Stimulated activated CD8-positive, alpha-beta memory T cell treated with anti-CD3 and anti-CD28 coated beads, Interleukin-15, amount 100 ng/mL, for 4 hours (primary cell): ENCODE results near the gene SEMA3C.

Experiments
- DNase-seq, 2 donors: peaks; one replicate each; pipeline ENCODE4 v3.0.0-alpha.2; 2020; ENCODE audit warnings: low read depth in 2 of 2

The SEMA3C gene

DNA sequence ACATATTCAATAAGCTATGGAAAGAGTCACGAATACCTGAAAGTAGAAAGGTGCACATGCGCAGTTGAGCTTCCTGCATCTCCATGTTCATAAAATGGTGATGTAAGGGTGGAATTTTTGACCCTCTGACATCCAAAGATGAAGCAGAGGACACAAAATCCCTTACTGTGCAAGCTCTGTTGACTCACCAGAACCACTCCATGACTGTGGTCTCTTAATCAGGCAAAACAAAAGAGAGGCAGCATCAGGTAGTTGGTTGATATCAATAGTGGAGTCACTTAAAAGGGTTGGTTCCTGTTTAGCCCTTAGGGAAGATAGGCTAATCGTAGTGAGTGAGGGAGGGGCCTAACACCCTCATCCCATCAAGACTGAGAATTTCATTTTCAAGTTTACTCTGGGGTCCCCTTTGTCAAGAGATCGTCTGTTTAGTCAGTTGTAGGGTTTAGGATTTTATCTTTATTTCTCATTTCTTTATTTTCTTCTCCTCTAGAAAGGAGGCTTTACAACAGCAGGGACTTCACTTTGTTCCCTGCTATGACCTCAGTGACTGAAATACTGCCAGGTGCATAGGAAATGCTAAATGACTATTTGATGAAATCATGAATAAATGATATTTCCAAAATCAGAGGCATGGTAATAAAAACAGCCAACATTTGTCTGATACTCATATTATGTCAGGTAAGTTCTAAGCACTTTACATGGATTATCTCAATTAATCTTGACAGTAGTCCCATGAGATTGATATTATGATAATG lies 182.3 kb downstream of the SEMA3C start:
- DNase-seq = no peak

DNA sequence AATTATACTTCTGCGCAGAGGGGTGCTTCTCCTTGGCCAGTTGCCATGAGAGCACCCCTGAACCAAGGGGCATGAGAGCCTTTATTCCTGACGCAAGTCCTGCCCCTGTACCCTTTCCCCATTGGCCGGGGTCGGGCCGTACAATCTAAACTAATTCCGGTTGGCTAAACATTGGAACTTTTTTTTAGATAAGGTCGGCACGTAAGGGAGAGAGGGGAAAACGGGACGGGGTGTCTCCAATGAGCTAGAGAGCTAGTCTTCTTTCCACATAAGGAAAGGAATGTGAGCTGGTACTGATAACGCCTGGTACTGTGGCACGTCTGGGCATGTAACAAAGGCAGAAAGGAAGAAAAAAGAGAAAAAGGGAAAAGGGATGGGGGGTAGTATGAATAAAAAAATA lies 183.5 kb downstream of the SEMA3C start:
- no peak for DNase-seq

DNA sequence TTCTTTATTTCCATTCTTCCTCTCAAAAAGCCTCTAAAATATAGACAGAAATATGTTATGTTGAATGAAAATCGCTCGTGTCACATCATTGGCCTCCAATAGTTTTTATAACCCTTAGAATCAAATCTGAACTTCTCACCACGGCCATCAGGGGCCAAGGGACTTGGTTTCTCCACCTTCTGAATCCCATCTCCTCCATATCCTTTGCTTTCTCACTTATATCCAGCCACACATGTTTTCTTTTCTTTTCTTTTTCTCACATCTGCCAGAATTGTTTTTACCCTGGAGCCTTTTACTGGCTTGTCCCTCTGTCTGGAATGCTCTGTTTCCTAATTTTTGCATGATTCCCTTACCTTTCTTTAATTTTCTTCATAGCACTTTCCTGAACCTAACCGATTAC lies 184.8 kb downstream of the SEMA3C start:
- no peak for DNase-seq

DNA sequence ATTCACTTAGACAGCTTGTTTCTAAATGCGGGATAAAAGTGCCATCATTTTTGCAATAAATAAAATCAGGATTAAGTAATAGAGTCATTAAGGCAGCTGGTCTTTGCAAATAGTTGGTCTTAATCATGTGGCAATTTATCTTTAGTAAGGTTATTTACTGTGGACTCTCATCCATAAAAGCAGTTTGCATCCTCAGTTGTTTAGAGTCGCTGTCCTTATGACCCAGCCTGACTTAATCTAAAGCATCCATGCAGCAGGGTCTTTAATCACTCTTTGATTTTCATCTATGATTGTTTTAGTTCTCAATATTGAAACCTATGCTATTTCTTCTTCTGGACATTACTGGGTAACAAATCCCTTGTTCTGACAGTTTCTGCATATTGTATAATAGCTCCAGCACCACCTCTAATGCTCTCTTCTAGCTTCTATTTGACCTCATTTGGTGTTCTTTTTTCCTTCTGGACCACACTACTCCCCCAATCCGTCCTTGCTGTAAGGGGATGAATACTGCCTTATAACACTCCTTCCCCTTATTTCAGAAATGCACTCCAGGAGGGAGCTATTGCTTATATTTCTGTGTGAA lies 185.4 kb downstream of the SEMA3C start:
- no peak for DNase-seq

DNA sequence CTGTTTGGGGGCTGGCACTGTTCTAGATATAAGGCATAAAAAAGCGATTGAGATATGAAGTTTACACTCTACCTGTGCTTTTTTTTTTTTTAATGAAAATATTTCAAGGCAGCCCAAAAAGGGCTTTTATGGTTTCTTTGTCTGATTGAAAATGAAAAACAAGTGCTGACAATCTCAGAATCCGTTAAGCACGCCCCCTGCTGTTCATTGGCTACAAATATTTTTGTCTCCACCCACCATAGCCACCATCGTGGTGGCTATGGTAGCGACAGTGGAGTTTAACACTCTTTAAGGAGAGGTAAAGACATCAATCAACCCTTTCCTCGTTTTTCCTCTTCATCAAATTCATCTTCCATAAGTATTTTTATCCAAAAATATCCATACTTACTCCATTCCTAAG lies 186.2 kb downstream of the SEMA3C start:
- DNase-seq = no peak

DNA sequence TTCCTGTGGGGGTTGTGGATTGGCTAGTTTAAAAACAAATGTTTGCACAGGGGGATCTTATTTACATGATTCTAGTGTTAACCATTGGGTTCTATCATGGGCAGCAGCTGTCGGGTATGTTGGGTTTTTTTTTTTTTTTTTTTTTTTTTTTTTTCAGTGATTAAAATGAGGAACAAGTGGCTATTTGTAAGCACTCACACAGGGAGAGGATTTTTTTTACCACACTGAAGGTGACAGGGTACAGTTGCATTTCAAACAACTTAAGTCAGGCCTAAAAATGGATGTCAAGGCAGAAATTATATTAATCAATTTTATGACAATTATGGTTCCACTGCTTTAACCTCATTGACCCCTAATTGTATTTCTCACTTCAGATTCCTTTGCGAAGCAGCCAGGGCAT lies 187.6 kb downstream of the SEMA3C start:
- DNase-seq = no peak

DNA sequence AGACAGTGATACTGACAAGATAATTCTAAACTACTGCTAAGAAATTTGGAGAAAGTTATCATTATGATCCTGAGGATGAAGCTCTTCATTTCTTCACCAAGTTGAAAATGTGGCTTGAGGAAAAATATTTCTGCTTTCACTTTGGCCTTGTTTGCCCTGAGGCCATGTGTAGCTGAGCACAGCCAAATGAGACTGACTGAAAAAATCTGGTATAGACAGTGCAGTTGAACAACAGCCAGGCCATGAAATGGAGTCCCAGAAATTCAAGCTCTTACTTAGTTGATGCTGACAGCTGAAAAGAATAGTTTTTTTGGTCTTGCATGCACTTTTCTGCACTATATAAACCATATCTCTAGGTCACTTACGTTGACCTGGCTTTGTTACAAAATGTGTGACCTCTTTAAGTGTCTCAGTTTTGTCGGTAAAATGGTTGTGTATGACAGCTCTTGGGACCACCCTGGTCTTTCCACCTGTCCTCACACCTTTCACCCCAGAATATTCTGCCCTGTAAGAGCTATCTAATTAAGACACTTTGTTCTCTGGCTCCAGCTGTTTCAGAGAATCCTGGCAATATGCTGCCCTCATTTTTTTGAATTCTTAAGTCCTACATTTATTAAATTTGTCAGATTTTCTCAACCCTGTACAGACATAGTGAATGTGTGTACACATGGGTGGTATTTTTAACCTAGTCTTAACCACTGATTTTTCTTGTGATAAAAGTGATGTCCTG lies 189.1 kb downstream of the SEMA3C start:
- no peak for DNase-seq

DNA sequence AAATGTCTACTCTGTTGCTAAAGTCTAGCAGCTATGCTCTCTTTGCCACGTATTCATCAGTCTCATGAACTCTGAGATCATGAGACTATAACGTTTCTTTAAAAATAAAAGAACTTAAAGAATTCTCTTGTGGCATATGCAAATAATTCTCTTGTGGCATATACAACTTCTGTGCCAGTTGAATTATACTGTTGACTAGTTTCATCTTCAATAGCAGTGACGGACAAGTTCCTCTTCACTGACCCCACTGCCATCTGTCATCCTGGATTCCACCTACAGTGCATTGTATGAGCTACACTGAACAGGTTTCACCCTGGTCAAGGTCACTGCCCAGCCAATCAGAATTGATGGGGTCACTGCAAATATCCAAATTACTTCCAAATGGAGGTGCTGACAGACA lies 192.2 kb downstream of the SEMA3C start:
- no peak for DNase-seq

DNA sequence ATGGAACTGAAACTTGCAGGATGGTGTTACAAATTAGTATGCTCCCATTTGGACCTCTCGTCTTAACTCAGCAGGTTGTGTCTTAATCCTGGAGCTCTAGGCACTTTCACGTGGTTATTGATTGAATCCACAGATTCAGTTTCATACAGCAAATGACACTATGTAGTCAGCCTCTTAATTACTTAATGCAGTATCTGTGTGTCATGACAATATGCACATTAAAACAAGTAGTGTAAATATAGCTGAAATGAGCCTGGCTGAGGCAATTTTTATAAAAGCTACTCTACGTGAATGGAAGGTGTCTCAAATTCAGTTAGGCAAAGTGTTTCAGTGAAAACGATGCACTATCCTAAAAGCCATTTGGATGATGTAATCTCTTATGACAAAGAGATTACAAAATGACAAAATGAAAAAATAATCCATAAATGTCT lies 193.7 kb downstream of the SEMA3C start:
- no peak for DNase-seq

DNA sequence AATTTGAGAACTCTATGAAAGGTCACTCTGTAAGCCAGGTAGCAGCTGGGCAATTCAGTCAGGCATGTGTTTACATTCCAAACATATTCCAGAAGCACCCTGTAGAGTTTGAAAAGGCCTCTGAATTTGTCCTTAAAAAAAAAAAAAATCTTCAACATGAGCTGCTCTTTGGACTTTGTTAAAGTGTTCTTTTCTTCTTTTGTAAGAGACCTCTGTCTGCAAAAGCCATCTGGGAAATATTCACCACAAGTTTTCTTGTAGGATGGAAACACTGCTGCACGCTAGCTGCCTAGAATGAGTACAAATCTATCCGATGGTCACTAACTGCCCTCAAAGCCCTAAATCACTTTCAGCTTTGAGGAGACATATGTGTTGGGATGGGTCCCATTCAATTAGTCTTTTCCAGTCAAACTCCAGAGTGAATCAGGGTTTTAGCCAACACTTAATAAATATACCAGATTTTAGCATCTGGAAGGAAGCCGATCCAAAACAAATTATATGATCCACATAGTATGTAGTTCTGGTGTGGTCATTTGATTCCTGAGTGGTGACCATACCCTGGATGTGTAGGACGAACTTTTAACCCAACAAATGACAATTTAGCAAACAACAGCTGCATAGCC lies 194.5 kb downstream of the SEMA3C start:
- DNase-seq = no peak

DNA sequence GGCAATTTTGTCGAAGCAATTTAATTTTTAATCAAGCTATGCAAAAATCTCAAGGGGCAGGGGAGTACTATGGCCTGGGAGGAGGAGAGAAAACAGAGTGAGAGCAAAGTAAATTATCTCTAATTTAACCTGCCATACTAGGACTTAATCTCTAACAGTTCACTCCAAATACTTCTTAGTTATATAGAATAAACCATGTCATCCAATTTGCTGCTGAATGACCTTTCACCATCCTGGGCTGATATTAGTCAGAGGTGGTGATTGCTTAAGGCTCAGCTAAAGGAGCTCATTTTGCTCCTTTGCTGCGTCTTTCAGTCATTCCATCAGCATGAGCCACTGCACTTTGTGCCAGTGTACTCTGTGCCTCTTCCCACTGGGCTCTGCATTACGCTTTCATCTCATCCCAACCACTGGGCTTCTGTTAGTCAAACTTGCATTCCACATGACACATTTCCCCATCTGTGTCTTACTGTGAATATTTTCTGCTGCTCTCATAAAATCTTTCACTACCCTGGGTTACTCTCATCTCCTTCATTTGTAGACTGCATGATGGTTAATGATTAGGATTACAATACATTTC lies 196.1 kb downstream of the SEMA3C start:
- no peak for DNase-seq

DNA sequence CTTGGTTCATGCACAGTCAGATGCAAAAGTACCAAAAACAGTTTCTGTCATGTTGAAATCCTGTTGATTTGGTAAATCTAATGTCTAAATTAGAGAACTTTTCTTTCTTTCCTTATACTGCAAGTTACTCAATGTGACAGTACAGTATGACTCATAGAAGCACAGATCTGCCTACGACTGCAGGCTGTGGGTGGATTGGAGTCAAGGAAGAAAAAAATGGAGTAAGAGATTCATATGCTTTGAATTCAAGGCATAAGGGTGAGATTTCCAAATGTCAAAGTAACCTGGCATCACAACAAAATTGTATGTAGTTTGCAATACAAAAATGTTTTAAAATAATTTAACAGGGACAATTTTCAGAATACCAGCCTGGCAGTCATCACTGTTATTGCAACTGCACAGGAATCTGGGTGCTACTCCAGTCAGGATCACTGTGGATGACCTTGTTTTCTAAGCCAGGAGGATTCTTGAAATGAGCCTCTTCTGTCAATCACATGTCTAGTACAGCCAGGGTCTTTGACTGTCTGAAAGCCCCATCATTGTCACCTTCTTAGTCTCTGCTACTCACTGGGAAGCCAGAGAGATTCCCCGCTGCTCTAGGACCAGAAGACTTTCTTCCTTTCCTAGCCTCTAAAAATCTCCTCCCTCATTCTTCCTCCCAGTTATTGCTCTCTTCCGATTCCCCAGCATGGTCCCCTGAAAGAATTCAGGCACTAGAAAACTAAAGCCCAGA lies 196.8 kb downstream of the SEMA3C start:
- DNase-seq = no peak

DNA sequence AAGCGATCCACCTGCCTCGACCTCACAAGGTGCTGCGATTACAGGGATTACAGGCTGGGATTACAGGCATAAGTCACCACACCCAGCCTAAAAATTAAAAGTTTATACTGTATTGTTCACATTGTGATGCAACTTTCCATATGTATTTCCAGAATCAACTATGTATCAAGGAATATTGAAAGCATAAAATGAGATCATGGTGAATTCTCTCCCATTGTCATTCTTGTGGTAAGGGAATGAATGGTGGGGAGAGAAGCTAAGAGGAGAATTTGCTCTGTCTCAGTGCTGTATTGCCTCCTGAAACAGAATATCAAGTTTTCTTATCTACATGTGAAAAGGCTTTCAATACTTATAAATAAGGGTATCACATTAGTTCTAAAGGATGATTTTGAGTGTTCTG lies 198.7 kb downstream of the SEMA3C start:
- DNase-seq = no peak

DNA sequence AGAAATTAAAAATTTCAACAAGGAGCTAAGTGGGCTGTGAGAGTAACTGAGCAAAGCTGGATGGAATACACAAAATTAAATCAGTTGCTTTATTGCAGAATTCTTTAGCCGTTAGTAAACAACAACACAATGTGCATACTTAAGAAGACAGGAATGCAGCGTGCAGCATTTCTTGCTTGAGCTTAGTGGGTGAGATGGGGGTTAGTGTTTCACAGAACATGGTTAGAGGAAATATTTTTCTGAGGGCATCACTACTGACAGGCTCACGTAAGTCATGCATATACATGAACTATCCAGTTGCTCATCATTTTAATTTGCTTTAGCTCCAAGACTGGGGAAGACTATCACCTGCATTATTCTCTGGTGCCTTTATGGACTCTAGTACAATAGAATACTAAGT lies 199.6 kb downstream of the SEMA3C start:
- DNase-seq = no peak

DNA sequence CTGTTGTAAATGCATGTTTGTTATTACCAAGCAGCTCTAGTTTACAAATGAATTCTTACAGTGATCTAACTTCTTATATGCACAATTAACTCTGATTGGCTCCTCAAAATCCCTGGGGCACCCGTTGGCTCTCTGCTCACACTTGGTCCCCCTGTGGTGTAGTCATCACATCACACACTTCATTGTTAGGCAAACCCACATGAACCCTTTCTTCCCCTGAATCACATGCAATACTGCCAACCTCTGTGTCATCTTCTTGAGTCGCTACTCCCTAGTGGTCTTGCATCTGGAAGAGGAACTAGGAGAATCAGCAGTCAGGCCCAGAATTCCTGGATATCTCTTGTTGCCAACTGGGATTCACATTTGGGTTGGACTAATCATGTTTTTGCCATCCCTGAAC lies 207.3 kb downstream of the SEMA3C start:
- no peak for DNase-seq

DNA sequence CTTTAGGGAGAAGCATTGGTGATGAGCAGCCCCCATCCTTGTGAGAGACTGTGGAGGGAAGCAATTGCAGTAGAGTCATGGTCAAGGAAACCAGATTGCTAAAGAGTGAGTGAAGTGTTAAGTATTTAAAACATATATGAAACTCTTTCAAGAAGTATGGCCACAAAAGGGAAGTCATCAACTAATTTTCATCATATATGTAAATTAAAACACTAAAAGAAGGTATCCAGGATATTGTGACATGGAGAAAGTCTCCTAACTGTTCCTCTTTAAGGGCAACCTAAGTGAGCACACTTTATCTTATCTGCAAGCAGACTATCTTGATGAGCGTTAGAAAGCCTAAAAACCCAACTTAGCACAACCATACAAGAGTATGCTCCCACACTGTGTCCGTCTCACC lies 210.7 kb downstream of the SEMA3C start:
- DNase-seq = no peak

DNA sequence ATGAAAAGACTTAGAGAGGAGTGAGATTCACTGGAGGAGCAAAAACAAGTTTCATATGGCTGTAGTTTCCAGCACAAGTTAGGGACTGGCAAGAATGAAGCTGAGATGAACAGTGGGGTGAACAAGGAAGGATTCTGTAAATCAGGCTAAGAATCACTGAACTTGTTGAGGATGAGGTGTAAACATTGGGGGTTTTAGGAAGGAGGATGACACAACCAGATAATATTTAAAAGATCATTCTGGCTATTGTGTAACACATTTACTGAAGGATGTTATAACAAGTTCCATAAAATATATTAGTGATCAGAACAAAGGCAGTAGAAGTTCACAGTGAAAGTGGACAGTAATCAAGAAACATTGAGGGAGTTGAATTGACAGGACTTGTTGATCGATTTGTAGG lies 211.5 kb downstream of the SEMA3C start:
- DNase-seq = no peak

DNA sequence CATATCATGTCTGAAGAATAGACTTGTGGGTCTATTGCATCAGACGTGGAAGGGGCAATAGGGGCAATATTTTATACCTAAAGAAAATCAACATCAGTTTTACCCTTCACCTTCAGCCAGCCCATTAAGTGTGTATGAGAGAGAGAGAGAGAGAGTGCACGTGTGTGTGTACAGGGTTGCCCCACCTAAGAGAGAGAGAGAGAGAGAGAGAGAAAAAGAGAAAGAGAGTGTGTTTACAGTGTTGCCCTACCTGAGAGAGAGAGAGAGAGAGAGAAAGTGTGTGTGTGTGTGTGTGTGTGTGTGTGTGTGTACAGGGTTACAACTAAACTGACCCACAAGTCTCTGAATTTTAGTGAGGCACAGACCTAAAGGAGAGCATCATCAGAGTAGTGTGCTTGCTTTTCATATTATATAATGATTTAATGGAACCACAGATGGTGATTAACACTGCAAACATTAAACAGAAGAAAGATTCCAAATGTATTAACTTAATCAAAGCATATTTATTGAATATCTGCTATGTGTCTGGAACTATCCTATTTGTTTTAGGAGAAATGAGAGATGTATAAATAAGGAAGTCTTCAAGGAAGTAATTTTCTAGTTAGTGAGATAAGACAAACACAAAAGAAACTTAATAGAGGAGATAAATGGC lies 213.6 kb downstream of the SEMA3C start:
- no peak for DNase-seq

DNA sequence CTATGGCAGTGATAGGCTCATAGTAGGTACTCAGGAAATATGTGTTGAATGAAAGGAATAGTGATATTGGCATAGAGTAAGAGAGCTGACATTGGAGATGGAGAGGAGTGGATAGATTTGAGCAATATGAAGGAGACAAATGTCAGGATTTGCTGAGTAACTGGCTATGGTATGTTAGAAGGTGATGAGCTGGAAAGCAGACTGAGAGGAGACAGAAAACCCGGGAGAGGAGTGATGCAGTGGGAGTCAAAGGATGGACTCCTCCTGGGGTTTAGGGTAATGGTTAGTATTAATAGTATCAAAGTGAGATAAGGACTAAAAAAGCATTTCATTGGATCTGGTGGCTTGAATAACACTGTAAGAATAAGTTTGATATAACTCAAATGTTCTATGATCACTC lies 215.6 kb downstream of the SEMA3C start:
- no peak for DNase-seq

DNA sequence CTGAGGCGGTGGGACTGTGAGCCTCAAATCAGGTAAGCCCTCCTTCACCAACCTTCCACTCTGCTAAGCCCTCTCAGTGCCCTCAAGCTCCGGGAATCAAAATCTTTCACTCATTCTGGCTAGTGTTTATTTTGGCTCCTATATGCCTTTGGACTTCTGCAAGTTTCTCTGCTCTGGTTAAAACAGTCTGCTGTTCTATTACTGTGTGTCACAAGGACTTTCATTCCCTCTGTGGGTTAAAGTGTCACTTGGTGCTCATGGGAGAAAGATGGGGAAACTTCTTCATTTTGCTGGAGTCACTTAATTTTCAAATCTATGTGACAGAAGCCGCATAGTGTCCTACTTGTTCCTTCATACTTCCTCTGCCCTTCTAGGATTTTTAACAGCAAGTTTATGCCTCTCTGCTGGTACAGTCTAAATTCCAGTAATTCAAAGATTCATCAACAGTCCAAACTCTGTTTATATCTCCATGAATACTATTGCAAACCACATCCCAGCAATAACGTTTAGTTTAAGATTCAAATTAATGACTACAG lies 219.1 kb downstream of the SEMA3C start:
- no peak for DNase-seq
